ENCODE data around the gene LRIG3. TPM values are rescaled to one million over a fixed set of nuclear protein-coding genes. Genes with fewer than 3 reads are reported as not detected.
"Not testable (repeated sequence)": the region's sequence is repeated elsewhere in the genome, so short reads cannot be mapped to it uniquely, and the experiment has no call there.

LRIG3 gene, protein sequence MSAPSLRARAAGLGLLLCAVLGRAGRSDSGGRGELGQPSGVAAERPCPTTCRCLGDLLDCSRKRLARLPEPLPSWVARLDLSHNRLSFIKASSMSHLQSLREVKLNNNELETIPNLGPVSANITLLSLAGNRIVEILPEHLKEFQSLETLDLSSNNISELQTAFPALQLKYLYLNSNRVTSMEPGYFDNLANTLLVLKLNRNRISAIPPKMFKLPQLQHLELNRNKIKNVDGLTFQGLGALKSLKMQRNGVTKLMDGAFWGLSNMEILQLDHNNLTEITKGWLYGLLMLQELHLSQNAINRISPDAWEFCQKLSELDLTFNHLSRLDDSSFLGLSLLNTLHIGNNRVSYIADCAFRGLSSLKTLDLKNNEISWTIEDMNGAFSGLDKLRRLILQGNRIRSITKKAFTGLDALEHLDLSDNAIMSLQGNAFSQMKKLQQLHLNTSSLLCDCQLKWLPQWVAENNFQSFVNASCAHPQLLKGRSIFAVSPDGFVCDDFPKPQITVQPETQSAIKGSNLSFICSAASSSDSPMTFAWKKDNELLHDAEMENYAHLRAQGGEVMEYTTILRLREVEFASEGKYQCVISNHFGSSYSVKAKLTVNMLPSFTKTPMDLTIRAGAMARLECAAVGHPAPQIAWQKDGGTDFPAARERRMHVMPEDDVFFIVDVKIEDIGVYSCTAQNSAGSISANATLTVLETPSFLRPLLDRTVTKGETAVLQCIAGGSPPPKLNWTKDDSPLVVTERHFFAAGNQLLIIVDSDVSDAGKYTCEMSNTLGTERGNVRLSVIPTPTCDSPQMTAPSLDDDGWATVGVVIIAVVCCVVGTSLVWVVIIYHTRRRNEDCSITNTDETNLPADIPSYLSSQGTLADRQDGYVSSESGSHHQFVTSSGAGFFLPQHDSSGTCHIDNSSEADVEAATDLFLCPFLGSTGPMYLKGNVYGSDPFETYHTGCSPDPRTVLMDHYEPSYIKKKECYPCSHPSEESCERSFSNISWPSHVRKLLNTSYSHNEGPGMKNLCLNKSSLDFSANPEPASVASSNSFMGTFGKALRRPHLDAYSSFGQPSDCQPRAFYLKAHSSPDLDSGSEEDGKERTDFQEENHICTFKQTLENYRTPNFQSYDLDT
- polyA plus RNA-seq (2013, experiment 1 of 2; ENCODE audit: insufficient read length), result 12.6 TPM
- 26.2 TPM for polyA plus RNA-seq (2013, experiment 2 of 2; ENCODE audit: insufficient read length)

DNA sequence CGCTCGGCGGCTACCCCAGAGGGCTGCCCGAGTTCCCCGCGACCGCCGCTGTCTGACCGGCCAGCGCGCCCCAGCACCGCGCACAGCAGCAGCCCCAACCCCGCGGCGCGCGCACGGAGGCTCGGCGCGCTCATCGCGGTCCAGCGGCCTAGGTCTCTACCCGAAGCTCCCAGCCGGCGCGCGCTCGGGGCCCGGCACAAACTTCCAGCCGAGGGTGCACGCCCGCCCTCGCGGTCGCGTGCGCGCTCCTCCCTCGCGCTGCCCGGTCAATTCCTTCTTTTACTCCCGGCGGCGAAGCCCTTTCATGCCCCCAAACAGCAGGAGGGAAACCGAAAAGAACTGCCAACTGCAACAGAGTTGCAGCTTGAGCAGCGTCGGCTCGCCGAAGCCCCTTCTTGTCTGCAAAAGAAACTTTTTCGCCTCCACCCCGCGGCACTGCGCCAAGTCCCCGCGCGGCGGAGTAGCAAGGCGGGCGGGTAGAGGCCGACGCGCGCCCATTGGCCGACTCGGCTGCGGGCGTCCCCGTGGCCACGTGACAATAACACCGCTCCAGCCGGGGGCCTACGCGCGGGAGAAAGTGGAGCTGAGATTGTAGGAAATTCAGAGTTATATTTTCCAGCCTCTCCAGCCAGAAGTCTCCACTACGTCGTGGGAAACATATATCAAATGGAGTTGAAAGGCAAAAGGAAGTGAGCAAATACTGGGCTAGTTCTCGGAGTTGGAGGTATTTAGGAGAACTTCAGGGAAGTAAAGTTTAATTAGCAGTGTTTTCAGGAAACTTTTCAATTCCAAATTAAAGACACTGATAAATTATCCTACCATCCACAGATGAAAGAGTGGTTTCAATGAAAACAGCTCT, at the start of gene LRIG3:
TSS of gene LRIG3 (minus strand) at position 403 of the 859 bp plus-strand sequence. CDS start at position 134, 269 bp downstream.
- peak; percentile 91 for DNase-seq

DNA sequence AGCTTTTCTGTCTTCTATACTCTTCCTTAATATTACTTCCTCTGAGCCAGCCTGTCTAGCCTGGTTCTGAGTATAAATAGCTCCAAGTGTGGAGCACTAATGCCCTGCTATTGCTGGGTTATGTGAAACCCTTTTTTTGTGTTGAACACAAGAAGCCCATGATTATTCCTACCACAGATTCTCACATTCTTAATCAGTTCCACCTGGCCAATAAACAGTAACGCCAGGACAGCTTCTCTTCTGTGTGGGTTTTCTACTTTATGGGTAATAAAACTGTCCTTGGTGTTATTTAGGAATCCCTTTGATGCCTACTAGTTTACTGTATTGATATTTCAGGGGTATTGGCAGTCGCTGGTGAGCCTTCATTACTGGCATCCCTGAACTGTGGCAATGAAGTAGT, 48.9 kb upstream of the LRIG3 start:
- DNase-seq, result no peak

DNA sequence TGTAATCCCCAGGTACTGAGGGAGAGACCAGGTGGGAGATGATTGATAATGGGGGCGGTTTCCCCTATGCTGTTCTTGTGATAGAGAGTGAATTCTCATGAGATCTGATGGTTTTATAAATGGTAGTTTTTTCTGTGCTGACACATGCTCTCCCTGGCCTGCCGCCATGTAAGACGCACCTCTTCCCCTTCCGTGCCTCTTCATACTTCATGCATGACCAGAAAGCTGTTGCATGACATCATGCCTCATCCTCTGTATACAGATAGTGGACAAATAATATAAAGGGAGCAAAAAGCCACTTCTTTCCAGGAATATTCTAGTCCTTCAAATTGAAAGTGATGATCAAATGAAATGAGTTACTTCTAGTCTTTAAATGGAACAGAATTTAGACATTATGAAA, 47.3 kb upstream of the LRIG3 start:
- DNase-seq, result peak; percentile 58

DNA sequence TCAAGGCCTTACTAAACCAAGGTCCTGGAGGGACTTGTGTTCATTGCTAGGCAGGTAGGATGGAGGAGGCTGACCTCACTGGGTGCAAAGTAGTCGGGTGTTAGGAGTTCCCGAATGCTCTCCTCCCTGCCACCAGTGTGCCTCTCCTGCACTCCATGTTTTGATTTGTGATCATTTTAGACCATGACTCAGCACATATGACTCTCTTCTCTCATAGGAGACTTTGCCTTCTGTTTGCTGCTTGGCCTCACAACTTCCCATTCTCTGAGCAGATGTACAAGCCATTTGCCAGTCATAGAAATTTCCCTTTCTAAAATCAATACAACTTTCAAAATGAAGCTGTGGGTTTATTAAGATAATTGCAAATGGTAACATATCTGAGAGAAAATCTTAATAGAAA, 46.6 kb upstream of the LRIG3 start:
- DNase-seq, result peak; percentile 43

DNA sequence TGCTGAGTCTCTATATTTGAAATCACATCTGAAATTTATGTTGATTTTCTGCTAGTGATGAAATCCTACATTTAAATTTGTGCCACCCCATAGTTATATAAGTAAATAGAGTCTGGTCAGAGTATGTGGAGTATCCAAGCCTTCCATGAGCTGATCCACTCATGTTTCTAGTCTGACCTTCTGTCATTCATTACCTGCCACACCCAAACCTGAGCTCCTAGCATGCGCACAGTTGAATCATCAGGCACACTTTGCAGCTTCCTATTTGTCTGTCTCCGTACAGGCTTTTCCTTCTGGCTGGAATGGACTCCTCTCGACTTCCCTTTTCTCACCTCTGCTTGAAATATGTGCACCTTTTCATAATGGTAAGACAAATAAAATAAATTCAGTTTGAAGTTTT, 45.3 kb upstream of the LRIG3 start:
- no peak for DNase-seq

DNA sequence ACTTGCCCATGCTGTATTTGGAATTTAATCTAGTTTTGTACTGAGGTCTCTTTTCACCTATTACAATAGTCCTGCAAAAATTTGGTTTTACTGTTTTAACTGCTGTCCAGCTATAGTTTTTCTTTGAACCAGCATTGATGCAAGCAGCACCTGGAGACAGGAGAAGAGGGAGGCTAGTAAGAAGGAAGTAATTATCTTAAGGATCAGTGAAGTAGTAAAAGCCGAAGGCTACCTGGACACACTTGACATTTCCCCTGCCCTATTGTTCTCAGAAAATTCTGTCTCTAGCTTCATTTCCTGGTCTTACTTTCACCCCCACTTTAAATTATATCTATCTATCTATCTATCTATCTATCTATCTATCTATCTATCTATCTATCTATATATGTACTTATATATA, 43.5 kb upstream of the LRIG3 start:
- no peak for DNase-seq

DNA sequence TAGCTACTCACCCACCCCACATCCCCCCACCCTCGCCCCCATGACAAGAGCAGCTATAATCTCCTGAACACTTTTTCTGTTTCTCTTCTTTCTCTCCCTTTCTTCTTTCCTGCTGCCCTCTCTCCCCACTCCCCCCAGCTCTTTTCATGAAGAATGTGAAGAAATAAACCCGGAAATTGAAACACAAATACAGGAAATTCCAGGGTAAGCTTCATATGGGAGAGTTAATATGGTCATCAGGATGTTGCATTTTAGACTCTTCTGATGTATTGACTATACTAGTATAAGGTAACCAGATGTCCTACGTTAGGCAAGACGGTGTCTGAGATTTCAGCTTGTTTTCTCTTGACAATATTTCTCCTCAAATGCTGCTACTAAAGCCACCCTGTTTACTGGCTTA, 41.6 kb upstream of the LRIG3 start:
- DNase-seq, result peak; percentile 32

DNA sequence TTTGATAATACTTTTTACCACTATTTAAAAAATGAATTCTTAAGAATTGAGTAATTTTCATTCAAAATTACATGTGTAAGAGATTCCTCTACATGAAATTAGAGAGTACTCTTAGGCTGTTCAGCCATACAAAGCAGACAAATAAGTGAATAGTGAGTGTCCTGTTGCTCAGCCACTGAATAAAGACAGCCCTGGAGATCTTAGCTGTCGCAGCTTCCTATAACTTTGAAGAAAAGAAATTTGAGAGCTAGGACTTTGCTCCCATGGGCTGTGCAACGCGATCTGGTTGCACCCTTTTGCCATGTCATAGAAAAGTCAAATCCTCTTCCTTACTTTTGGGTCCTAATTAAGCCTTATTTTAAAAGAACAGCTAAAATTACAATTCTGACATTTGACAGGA, 40.9 kb upstream of the LRIG3 start:
- DNase-seq, result no peak

DNA sequence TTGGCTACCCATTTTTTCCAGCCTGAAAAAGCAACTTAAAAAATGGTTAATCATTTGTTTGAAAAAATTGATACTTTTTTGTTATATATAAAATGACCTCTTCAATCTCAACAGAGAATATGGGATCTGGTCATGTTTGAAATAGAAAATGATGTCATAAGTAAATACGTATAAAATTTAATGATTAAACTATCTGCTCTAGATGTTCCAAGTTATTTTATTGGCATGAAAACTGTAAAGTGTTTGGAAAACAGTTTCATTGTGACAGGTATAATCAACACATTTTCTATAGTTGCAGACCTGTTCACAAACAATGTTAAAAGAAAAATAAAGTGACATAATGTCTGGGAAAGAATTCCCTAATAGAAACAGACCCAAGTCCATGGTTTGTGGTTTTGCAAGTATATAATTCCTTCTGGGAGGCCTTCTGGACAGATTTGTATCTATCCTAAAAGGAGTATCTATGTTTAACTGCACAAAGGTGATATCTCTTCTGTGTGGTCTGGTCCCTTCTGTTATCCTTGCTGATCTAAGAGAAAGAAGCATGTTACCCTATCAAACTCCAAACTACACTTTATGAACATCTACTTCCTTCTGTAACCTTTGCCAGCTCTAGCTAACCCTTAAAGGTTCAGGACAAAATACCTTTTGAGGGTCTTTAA, 39.5 kb upstream of the LRIG3 start:
- no peak for DNase-seq

DNA sequence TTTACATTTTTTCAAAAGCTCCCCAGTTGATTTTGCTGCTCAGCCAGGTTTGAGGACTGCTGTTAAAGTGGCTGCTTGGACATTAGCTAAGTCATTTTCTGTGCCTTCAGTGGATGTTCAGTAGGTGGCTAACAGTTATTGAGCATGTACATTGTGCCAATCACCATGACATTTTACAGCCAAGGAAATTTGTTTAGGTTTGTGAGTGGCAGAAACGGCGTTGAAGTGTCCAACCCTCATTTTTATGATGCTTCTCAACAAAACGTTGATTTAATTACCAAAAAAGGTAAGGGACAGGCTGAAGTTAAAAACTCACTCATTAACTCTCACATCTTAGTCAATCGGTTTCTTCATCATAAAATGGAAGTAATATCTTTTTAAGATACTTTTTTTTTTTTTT, 37.0 kb upstream of the LRIG3 start:
- no peak for DNase-seq

DNA sequence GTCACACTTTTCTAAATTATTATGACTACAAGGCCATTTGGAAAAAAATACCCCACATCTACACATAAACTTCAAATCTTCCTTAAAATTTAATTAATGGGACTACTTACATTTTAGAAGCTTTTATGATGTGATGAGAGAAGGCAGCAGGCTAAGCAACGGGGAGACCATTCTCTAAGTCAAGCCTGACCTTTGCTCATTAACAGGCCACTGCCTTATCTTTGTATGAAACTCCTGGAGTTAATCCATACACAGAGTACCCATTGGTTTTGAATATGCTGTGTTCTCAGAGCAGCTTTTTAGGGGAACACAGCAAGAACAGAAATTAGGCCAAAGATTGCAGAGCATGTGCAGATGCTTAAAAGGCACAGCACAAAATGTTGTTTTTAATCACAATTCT, 35.5 kb upstream of the LRIG3 start:
- DNase-seq, result no peak

DNA sequence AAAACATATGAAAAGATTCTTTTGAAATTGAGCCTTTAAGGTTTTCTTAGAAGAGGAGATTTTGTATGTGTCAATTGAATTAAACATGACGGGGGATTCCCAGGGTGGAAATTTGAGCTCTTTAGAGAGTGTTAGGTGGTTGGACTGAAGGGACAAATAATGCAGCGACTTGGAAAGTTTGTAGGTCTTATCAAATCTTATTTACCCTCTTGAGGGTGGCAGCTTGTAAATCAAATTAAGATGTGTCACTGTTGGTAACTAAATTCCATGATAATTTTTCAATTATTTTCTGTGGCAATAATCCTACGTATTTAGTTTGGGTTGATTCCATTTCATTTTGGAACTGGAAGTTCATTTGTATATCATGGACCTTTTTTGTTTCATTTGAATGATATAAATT, 33.7 kb upstream of the LRIG3 start:
- DNase-seq, result no peak

DNA sequence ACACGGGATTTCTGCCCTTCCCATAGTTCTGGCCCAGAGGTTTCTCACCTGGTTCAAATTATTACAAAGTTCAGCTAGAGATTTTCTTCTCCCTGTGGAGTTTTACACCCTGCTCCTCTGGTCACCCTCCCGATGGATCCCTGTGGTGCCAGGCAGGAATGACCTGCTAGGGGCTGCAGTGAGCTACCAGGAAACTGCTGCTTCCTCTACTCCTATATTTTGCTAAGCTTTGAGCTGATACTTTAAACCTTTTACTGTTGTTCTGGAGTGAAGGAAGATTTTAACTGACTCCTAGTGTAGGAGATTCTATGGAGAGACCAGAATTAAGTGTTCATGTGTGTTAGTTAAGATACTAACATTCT, 30.4 kb upstream of the LRIG3 start:
- DNase-seq, result no peak

DNA sequence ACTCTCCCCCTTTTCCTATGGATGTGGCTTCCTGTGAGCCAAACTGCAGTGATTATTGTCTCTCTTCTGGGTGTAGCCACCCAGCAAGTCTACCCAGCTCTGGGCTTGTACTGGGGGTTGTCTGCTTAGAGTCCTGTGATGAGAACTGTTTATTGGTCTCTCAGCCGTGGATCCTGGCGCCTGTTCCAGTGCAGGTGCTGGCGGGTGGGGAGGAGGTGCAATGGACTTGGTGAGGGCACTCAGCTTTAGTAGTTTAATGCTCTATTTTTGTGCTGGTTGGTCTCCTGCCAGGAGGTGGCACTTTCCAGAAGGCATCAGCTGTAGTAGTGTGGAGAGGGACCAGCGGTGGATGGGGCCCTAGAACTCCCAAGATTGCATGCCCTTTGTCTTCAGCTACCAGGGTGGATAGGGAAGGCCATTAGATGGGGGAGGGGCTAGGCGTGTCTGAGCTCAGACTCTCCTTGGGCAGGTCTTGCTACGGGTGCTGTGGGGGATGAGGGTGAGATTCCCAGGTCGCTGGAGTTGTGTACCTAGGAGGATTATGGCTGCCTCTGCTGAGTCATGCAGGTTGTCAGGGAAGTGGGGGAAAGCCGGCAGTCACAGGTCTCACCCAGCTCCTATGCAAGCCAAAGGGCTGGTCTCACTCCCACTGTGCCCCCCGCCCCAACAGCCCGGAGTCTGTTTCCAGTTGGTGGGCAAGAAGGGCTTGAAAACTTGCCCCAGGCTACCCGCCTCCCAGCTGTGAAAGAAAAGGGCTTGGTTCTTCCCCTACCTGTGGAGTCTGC, 29.8 kb upstream of the LRIG3 start:
- DNase-seq, result not testable (repeated sequence)

DNA sequence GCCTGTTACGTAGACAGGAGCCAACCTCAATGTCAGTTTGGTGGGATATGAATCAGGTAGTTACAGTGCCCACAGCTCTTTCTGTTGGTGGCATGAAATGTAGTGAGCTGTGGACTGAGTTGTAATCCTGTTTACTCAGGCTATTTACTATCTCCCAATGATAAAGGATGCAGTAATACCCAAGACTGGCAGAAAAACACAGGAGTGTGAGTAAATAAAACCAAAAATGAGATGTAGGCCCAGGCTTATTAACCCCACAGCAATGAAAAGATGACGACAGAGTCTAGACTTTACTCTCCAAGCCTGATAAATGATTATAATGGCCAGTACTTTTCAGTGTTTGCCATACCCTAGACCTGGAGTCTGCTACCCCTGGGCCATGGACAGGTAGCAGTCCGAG, 22.8 kb upstream of the LRIG3 start:
- no peak for DNase-seq

DNA sequence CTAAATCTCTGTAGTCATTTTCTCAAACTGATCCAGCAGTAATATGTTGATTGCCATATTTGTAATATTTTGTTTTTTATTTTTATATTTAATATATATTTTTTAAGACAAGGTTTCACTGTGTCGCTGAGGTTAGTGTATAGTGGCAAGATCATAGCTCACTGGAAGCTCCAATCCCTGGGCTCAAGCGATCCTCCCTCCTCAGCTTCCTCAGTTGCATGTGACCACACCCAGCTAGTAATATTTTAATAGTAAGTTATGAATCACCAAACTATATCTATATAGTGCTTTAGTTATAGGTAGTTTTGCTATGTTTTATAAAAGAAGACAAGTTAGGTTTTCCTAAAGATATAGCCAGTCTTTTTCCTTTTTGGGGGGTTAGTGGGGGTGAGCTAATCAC, 22.0 kb upstream of the LRIG3 start:
- DNase-seq, result no peak

DNA sequence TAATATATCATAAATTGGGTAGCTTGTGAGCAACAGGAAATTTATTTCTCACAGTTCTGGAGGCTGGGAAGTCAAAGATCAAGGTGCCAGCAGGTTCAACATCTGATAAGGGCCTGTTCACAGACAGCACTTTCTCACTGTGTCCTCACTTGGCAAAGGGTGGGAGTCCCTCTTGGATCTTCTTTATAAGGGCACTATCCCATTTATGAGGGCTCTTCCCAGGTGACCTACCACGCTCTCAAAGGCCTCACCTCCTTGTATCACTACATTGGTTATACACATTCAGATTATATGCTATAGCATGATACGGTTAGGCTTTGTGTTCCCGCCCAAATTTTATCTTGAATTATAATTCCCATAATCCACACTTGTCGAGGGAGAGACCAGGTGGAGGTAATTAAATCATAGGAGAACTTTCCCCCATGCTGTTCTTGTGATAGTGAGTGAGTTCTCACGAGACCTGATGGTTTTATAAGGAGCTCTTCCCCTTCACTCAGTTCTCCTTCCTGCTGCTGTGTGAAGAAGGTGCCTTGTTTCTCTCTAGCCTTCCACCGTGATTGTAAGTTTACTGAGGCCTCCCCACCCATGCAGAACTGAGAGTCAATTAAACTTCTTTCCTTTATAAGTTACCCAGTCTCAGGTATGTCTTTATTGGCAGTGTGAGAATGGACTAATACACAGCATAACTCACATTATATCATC, 19.2 kb upstream of the LRIG3 start:
- no peak for DNase-seq

DNA sequence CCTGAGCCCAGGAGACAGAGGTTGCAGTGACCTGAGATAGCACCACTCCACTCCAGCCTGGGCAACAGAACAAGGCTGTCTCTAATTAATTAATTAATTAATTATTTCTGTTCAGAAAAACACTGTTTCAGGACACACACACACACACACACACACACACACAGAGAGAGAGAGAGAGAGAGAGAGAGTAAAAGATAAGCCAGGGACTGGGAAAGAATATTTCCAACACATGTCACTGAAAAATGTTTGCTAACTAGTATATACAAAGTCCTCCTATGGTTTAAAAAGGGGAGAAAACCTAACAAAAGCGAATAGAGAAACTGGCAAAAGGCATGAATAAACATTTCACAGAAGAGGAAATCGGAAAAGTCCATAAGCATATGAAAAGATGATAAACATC, 18.1 kb upstream of the LRIG3 start:
- no peak for DNase-seq

DNA sequence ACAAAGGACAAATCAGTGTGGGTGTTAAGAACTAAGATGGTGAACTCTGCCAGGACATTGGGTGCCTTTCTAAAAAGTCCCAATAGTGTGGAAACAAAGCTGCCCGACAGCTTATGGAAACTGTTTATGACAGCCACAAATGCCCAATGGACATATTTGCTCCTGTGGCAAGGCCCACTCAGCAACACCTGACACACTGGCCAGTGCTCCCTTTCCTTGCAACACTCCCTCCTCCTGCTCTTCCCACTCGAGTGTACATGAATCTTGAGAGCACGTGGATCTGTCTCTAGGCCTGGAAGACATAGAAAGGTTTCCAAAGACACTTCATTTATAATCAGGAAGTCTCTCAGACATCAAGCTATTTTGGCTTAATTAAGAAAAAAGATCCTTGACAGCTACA, 14.2 kb upstream of the LRIG3 start:
- DNase-seq, result no peak
